SU-DHL-6 (cell line): ENCODE results near the gene LZTR1.

Experiments
- H2AFZ ChIP-seq: fragments of 200-600 bp; sonication (generic); 2 replicates; pipeline ENCODE4 v1.6.1; 2014; ENCODE audit warnings: low read depth, mild to moderate bottlenecking, moderate library complexity, mixed read lengths, antibody characterized with exemption, low read length; ENCODE audit not compliant: severe bottlenecking
- H3F3A ChIP-seq: fragments of 200-600 bp; shearing (Covaris generic); 2 replicates; pipeline ENCODE4 v1.6.0; 2016; ENCODE audit warnings: antibody characterized with exemption, mild to moderate bottlenecking; ENCODE audit not compliant: insufficient read depth
- H3K27ac ChIP-seq: fragments of 200-600 bp; sonication (generic); 2 replicates; pipeline ENCODE4 v1.5.1; 2016; ENCODE audit warnings: low read depth, mild to moderate bottlenecking, low read length, moderate library complexity, mixed read lengths
- H3K27me3 ChIP-seq: fragments of 200-600 bp; sonication (generic), shearing (Covaris generic); 2 replicates; pipeline ENCODE4 v1.6.0; 2014; ENCODE audit warnings: mild to moderate bottlenecking, low read length
- H3K36me3 ChIP-seq: fragments of 200-600 bp; sonication (generic); 2 replicates; pipeline ENCODE4 v1.6.1; 2014; ENCODE audit warnings: mild to moderate bottlenecking, low read length, mixed read lengths
- H3K4me2 ChIP-seq: fragments of 300-600, 200-600 bp; shearing (Covaris generic), sonication (generic); 2 replicates; pipeline ENCODE4 v1.6.0; 2014; ENCODE audit warnings: low read length, low read depth, mild to moderate bottlenecking; ENCODE audit not compliant: poor library complexity, severe bottlenecking
- H3K4me3 ChIP-seq: fragments of 200-600 bp; sonication (generic); 2 replicates; pipeline ENCODE4 v1.5.1; 2014; ENCODE audit warnings: antibody characterized with exemption, low read length, mild to moderate bottlenecking, mixed read lengths; ENCODE audit not compliant: insufficient read depth, poor library complexity, severe bottlenecking
- H3K79me2 ChIP-seq: fragments of 200-600 bp; sonication (generic); 2 replicates; pipeline ENCODE4 v1.6.1; 2014; ENCODE audit warnings: mild to moderate bottlenecking, low read length, moderate library complexity; ENCODE audit not compliant: insufficient read depth
- H3K9ac ChIP-seq: fragments of 200-600 bp; sonication (generic); 2 replicates; pipeline ENCODE4 v1.7.0; 2014; ENCODE audit warnings: mild to moderate bottlenecking, low read length
- H3K9me2 ChIP-seq: fragments of 200-600 bp; sonication (generic); replicated peaks from 2 replicates; pipeline ENCODE4 v1.6.1; 2014; ENCODE audit warnings: low read length; ENCODE audit not compliant: insufficient read depth
- H3K9me3 ChIP-seq: fragments of 200-600 bp; sonication (generic); 2 replicates; pipeline ENCODE4 v1.6.1; 2014; ENCODE audit warnings: low read length, mixed read lengths; ENCODE audit not compliant: insufficient read depth
- H4K20me1 ChIP-seq: fragments of 200-600 bp; sonication (generic); 2 replicates; pipeline ENCODE4 v1.6.1; 2014; ENCODE audit warnings: low read depth, mild to moderate bottlenecking, antibody characterized with exemption, low read length, moderate library complexity, mixed read lengths
- EZH2phosphoT487 ChIP-seq: fragments of 200-600 bp; sonication (generic), shearing (Covaris generic); conservative IDR thresholded peaks from 2 replicates; pipeline ENCODE4 v1.6.1; 2018; ENCODE audit warnings: mild to moderate bottlenecking, antibody characterized with exemption, low read length, moderate library complexity, mixed read lengths
- TF ChIP-seq, protein P1 (sequence below): fragments of 200-600 bp; sonication (generic); IDR thresholded peaks from one replicate; pipeline ENCODE4 v1.5.1; 2017; ENCODE audit warnings: antibody characterized with exemption, mild to moderate bottlenecking, low read length, moderate library complexity; ENCODE audit not compliant: insufficient read depth, poor library complexity, severe bottlenecking

Gene LZTR1

DNA sequence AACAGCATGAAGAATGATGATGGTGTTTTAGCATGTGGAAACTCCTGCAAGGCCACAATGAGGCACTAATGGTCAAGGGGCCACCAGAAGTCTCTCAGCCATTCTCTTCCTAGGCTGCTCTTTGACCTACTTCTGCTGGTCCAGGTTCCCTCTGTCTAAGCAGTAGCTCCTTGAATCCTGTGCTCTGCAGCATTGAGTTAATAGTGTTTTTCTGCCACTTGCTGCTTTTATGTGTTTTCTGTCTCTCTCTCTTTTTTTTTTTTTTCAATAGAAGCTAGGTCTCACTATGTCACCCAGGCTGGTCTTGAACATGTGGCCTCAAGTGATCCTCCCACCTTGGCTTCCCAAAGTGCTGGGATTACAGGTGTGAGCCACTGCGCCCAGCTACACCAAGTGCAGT, 35.1 kb upstream of the LZTR1 start:
- Histone ChIP-seq H3K36me3 (no peaks in the 10 kb centered on the region), H3K9me2 (no peaks in the 10 kb centered on the region), H3K4me2 (no peak overlapping the region), H2AFZ (no peak overlapping the region), H3K27me3 (no peaks in the 10 kb centered on the region), H3K9me3 (no peaks in the 10 kb centered on the region), H3K4me3 (no peak overlapping the region), H4K20me1 (no peaks in the 10 kb centered on the region), H3K27ac (no peak overlapping the region), H3K9ac (no peak overlapping the region), H3K79me2 (peaks cover 70% of the 10 kb centered on the region), H3F3A (no peaks in the 10 kb centered on the region)
- TF ChIP-seq EZH2phosphoT487, result no peak
- TF ChIP-seq, protein P1, sequence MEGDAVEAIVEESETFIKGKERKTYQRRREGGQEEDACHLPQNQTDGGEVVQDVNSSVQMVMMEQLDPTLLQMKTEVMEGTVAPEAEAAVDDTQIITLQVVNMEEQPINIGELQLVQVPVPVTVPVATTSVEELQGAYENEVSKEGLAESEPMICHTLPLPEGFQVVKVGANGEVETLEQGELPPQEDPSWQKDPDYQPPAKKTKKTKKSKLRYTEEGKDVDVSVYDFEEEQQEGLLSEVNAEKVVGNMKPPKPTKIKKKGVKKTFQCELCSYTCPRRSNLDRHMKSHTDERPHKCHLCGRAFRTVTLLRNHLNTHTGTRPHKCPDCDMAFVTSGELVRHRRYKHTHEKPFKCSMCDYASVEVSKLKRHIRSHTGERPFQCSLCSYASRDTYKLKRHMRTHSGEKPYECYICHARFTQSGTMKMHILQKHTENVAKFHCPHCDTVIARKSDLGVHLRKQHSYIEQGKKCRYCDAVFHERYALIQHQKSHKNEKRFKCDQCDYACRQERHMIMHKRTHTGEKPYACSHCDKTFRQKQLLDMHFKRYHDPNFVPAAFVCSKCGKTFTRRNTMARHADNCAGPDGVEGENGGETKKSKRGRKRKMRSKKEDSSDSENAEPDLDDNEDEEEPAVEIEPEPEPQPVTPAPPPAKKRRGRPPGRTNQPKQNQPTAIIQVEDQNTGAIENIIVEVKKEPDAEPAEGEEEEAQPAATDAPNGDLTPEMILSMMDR, result no peak

GRCh38 chr22:20948450-20948849, 33.6 kb upstream of the LZTR1 start:
- H3K27me3 ChIP-seq, result no peaks in the 10 kb centered on the region
- H3K4me2 ChIP-seq, result no peak overlapping the region
- H3K9me3 ChIP-seq, result no peaks in the 10 kb centered on the region
- H3F3A ChIP-seq, result no peaks in the 10 kb centered on the region
- H2AFZ ChIP-seq, result no peak overlapping the region
- TF ChIP-seq, protein P1, result no peak
- TF ChIP-seq EZH2phosphoT487, result no peak
- H4K20me1 ChIP-seq, result no peaks in the 10 kb centered on the region
- H3K79me2 ChIP-seq, result peaks cover 56% of the 10 kb centered on the region
- no peaks in the 10 kb centered on the region for H3K36me3 ChIP-seq
- no peak overlapping the region for H3K9ac ChIP-seq
- no peak overlapping the region for H3K27ac ChIP-seq
- no peak overlapping the region for H3K4me3 ChIP-seq
- H3K9me2 ChIP-seq, result no peaks in the 10 kb centered on the region

- Histone ChIP-seq H3K27me3 (no peaks in the 10 kb centered on the region), H3K9ac (no peak overlapping the region), H3K36me3 (no peaks in the 10 kb centered on the region), H3F3A (no peaks in the 10 kb centered on the region), H3K9me3 (no peaks in the 10 kb centered on the region), H3K79me2 (peaks cover 50% of the 10 kb centered on the region), H3K27ac (no peak overlapping the region), H3K4me3 (no peak overlapping the region), H2AFZ (no peak overlapping the region), H3K4me2 (no peak overlapping the region), H3K9me2 (no peaks in the 10 kb centered on the region), H4K20me1 (no peaks in the 10 kb centered on the region)
- no peak for TF ChIP-seq EZH2phosphoT487
- TF ChIP-seq, protein P1, result no peak
These were observed 33.1 kb upstream of the LZTR1 start for GRCh38 chr22:20948989-20949388.
